Hepatocyte (in vitro differentiated cells): ENCODE results near the gene MOBP.

Experiments used
- CTCF ChIP-seq: fragments of 200-600 bp; sonication (generic); IDR thresholded peaks from 2 replicates; pipeline ENCODE4 v1.5.1; 2016; ENCODE audit warnings: antibody characterized with exemption, mild to moderate bottlenecking; ENCODE audit not compliant: poor library complexity
- EZH2 ChIP-seq: fragments of 200-600 bp; sonication (generic); IDR thresholded peaks from 2 replicates; pipeline ENCODE4 v1.6.1; 2016; ENCODE audit warnings: antibody characterized with exemption, mild to moderate bottlenecking, borderline replicate concordance

GRCh38 chr3:39454591-39455217 is 12.8 kb upstream of the MOBP start:
- TF ChIP-seq CTCF: no peak
- TF ChIP-seq EZH2: no peak
